ENCODE results near the gene TTLL3. TPM values are rescaled to one million over a fixed set of nuclear protein-coding genes. Genes with fewer than 3 reads are reported as not detected.
A peak's percentile ranks its signal among the peaks of the same experiment; 100 is the strongest.

The TTLL3 gene
- 10 to 100 TPM; 39.0 to 64.6 (median 56.9) TPM for total RNA-seq

GRCh38 chr3:9809615-9810432 lies at the start of gene TTLL3:
Gene TTLL3 (plus strand): TSS chr3:9810262. CDS start chr3:9810662, 400 bp downstream.
- H3K36me3 ChIP-seq, result peaks cover 21 to 22% of the 10 kb centered on the region in 2 donors
- H3K9me3 ChIP-seq, result no peaks in the 10 kb centered on the region
- peak in 1 of 2 donors; percentile 72 for TF ChIP-seq POLR2A (IDR thresholded peaks at IDR 0.05)
- TF ChIP-seq CTCF (IDR thresholded peaks at IDR 0.05), result peak in 1 of 6 experiments; percentile 5
- peaks cover 0 to 16% of the 10 kb centered on the region in 2 donors for H3K4me1 ChIP-seq
- intact Hi-C loops (cut with DNase I), result no loop called here
- DNase-seq, result peak; percentile 78 to 82
- H3K27me3 ChIP-seq, result no peaks in the 10 kb centered on the region
- WGBS, 2 donors, result 5 to 6% methylated on average over 9 to 10 of the region's 76 CpGs
- peak within 1 kb of the TSS; percentile 39 to 68 (median 65) for H3K4me3 ChIP-seq (replicated peaks in 1 of 3)
- peak within 1 kb of the TSS; percentile 76 to 96 (median 88) for H3K27ac ChIP-seq

GRCh38 chr3:9760779-9761505 lies 49.1 kb upstream of the TTLL3 start:
- peaks cover 0 to 5% of the 10 kb centered on the region in 2 donors for H3K4me1 ChIP-seq
- no peaks in the 10 kb centered on the region for H3K9me3 ChIP-seq
- no peak for DNase-seq
- no peak overlapping the region for H3K4me3 ChIP-seq (replicated peaks in 1 of 3)
- intact Hi-C loops (cut with DNase I), result no loop called here
- no peak overlapping the region for H3K27ac ChIP-seq
- peaks cover 21 to 34% of the 10 kb centered on the region in 2 donors for H3K36me3 ChIP-seq
- WGBS, 2 donors, result 95 to 96% methylated on average over 10 of the region's 10 CpGs
- H3K27me3 ChIP-seq, result no peaks in the 10 kb centered on the region
- TF ChIP-seq CTCF (IDR thresholded peaks at IDR 0.05) (no peak), POLR2A (IDR thresholded peaks at IDR 0.05) (no peak)

- Histone ChIP-seq H3K4me1 (peaks cover 4 to 11% of the 10 kb centered on the region in 2 donors), H3K9me3 (no peaks in the 10 kb centered on the region), H3K4me3 (replicated peaks in 1 of 3) (no peak overlapping the region), H3K27ac (no peak overlapping the region), H3K27me3 (no peaks in the 10 kb centered on the region), H3K36me3 (peaks cover 17 to 27% of the 10 kb centered on the region in 2 donors)
- intact Hi-C loops (cut with DNase I), result no loop called here
- 94 to 98% methylated on average over 5 of the region's 5 CpGs for WGBS, 2 donors
- DNase-seq, result no peak
- TF ChIP-seq POLR2A (IDR thresholded peaks at IDR 0.05), result no peak
- TF ChIP-seq CTCF (IDR thresholded peaks at IDR 0.05), result no peak
Measured at GRCh38 chr3:9761919-9762318, 48.1 kb upstream of the TTLL3 start.

- Histone ChIP-seq H3K36me3 (peaks cover 10 to 18% of the 10 kb centered on the region in 2 donors), H3K4me3 (replicated peaks in 1 of 3) (no peak overlapping the region), H3K4me1 (peaks cover 6 to 19% of the 10 kb centered on the region in 2 donors), H3K27ac (no peak overlapping the region), H3K27me3 (no peaks in the 10 kb centered on the region), H3K9me3 (no peaks in the 10 kb centered on the region)
- 89 to 90% methylated on average over 7 to 8 of the region's 8 CpGs for WGBS, 2 donors
- no peak for DNase-seq
- intact Hi-C loops (cut with DNase I), result no loop called here
- no peak for TF ChIP-seq POLR2A (IDR thresholded peaks at IDR 0.05)
- TF ChIP-seq CTCF (IDR thresholded peaks at IDR 0.05), result no peak
Measured at GRCh38 chr3:9762871-9763270, 47.2 kb upstream of the TTLL3 start.
